Peyer's patch (tissue), 4 donors: ENCODE measurements around the gene PIP5KL1. TPM values are rescaled to one million over a fixed set of nuclear protein-coding genes. Genes with fewer than 3 reads are reported as not detected.

Experiments used
- DNase-seq, 3 donors: peaks; one replicate each; pipeline ENCODE4 v3.0.0-alpha.2; 2017 to 2019
- H3K27ac ChIP-seq, 4 donors: fragments of 200-600 bp; sonication (generic); one replicate each; pipeline ENCODE4 v1.5.1; 2016 to 2019
- H3K27me3 ChIP-seq, 2 donors: fragments of 200-600 bp; sonication (generic); one replicate each; pipeline ENCODE4 v1.5.1; 2019
- H3K36me3 ChIP-seq, 3 donors: fragments of 200-600 bp; sonication (generic); one replicate each; pipeline ENCODE4 v1.5.1; 2016 to 2019
- H3K4me1 ChIP-seq, 4 donors: fragments of 200-600 bp; sonication (generic); one replicate each; pipeline ENCODE4 v1.5.1; 2016 to 2019
- H3K4me3 ChIP-seq, 4 donors: fragments of 200-600 bp; sonication (generic); 1 replicate in 3 of 4; 2 replicates in 1 of 4; pipeline ENCODE4 v1.5.1; 2016 to 2019; ENCODE audit warnings: mild to moderate bottlenecking in 1 of 4
- H3K9me3 ChIP-seq, 4 donors: fragments of 200-600 bp; sonication (generic); one replicate each; pipeline ENCODE4 v1.5.1; 2016 to 2019; ENCODE audit warnings: mild to moderate bottlenecking in 1 of 4
- POLR2A ChIP-seq, 2 donors: fragments of 450-650 bp; IDR thresholded peaks; one replicate each; pipeline ENCODE4 v1.5.1; 2017; ENCODE audit warnings: antibody characterized with exemption in 2 of 2, mild to moderate bottlenecking in 2 of 2, moderate library complexity in 2 of 2
- total RNA-seq, 4 donors: library from RNA; depleted of rRNA; stranded (reverse); fragments of >200 nt; gene quantifications; one replicate each; pipeline ENCODE4 v1.1.0, GENCODE V29; 2016
- TF ChIP-seq, protein P1 (sequence below), 6 experiments: fragments of 450-650 bp in 4 of 6; fragments of 200-600 bp in 2 of 6; sonication (generic) in 1 of 6; IDR thresholded peaks; one replicate each; pipeline ENCODE4 v1.5.1; 2017 to 2019; ENCODE audit warnings: antibody characterized with exemption in 6 of 6, mild to moderate bottlenecking in 3 of 6, moderate library complexity in 1 of 6

The PIP5KL1 gene
- total RNA-seq, 4 donors from 2014 or later: 2.5 TPM; not detected in 3

- TF ChIP-seq POLR2A (IDR thresholded peaks at IDR 0.05): no peak
- TF ChIP-seq, protein P1, sequence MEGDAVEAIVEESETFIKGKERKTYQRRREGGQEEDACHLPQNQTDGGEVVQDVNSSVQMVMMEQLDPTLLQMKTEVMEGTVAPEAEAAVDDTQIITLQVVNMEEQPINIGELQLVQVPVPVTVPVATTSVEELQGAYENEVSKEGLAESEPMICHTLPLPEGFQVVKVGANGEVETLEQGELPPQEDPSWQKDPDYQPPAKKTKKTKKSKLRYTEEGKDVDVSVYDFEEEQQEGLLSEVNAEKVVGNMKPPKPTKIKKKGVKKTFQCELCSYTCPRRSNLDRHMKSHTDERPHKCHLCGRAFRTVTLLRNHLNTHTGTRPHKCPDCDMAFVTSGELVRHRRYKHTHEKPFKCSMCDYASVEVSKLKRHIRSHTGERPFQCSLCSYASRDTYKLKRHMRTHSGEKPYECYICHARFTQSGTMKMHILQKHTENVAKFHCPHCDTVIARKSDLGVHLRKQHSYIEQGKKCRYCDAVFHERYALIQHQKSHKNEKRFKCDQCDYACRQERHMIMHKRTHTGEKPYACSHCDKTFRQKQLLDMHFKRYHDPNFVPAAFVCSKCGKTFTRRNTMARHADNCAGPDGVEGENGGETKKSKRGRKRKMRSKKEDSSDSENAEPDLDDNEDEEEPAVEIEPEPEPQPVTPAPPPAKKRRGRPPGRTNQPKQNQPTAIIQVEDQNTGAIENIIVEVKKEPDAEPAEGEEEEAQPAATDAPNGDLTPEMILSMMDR (IDR thresholded peaks at IDR 0.05): no peak
- peak in 1 of 3 donors; percentile 54 for DNase-seq
- H3K36me3 ChIP-seq: no peaks in the 10 kb centered on the region
Observed at GRCh38 chr9:127974769-127975261, 44.2 kb upstream of the PIP5KL1 start.

DNA sequence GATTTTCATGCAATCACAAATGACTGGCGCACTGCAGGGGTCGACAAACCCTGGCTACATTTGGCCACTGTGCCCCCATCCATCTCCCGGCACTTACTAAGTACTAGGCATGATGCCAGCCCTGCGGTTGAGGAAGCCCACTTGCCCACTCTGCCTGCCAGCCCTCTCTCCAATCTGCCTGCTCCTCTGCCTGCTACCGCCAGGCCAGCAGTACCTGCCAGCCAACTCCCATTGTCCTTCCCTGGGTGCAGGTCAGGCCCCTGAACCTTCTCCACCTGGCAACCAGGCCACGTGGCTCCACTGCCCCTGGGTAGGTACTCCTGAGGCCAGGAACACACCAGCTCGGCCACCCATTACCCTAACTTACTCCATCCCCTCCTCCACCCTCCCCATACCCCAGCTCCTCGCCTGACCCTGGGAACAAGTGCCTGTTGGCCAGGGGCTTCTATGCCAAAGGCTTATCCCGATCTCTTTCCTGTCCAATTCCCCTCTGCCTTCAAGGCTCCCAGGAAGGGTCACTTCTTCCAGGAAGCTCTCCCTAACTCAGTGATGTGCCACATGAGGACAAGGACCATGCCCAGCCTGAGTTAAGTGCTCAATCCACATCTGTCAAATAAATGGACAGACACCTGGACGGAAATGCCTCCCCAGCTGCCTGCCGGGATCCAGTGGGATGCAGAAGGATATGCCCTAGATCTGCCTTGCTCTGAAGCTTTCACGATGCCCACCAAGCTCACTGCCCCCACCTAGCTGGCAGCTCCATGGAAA, 43.6 kb upstream of the PIP5KL1 start:
- TF ChIP-seq POLR2A (IDR thresholded peaks at IDR 0.05): no peak
- TF ChIP-seq, protein P1 (IDR thresholded peaks at IDR 0.05): no peak
- Histone ChIP-seq H3K4me3 (peak overlapping the region; percentile 2 to 97 (median 63)), H3K4me1 (peaks cover 10 to 90% (median 70%) of the 10 kb centered on the region in 4 donors), H3K36me3 (no peaks in the 10 kb centered on the region), H3K9me3 (no peaks in the 10 kb centered on the region), H3K27ac (peak overlapping the region; percentile 95 to 99 (median 96)), H3K27me3 (no peaks in the 10 kb centered on the region)
- peak in 1 of 3 donors; percentile 55 for DNase-seq

More at GRCh38 chr9:127974769-127975261, 44.2 kb upstream of the PIP5KL1 start:
- Histone ChIP-seq H3K4me1 (peaks cover 6 to 84% (median 64%) of the 10 kb centered on the region in 4 donors), H3K27ac (peak overlapping the region; percentile 95 to 99 (median 96)), H3K4me3 (peak overlapping the region; percentile 2 to 97 (median 63)), H3K9me3 (no peaks in the 10 kb centered on the region), H3K27me3 (no peaks in the 10 kb centered on the region)

- TF ChIP-seq, protein P1 (IDR thresholded peaks at IDR 0.05): peak in 3 of 6 experiments; percentile 39 to 49 (median 41)
- TF ChIP-seq POLR2A (IDR thresholded peaks at IDR 0.05): no peak
- H3K9me3 ChIP-seq: no peaks in the 10 kb centered on the region
- peak overlapping the region; percentile 95 to 99 (median 96) for H3K27ac ChIP-seq
- H3K27me3 ChIP-seq: no peaks in the 10 kb centered on the region
- H3K4me1 ChIP-seq: peaks cover 12 to 98% (median 77%) of the 10 kb centered on the region in 4 donors
- H3K36me3 ChIP-seq: no peaks in the 10 kb centered on the region
- H3K4me3 ChIP-seq: peak overlapping the region in 3 of 4 donors; percentile 35 to 97 (median 91)
- peak in 2 of 3 donors; percentile 75 to 77 for DNase-seq
Observed at GRCh38 chr9:127973169-127974000, 42.8 kb upstream of the PIP5KL1 start.

DNA sequence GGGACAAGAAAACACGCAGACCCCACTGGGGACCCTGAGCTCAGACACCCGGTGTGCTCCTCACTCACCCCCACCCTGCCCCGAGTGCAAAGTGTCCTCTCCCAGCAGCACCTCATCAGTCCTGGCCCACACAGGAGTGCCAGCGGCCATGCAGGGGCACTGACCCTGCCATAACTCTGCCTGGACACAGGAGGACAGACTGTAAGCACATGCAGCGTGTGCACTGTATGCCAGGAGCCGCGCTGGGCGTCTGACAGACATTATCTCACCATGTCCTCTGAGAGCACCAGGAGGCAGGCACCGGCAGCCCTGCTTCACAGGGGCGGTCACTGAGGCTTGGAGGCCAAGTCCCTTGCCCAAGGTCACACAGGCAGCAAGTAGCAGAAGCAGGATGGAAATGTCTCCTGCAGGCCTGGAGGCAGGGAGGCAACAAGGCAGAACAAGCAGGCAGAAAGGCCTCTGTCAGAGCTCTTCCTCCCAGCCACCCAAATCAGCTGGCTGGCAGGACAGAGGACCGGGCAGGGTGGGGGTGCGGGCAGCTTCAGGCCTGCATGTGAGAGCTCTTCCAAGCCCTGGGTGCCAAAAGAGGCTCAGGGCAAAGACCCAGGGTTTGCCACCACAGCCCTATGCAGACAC, 41.8 kb upstream of the PIP5KL1 start:
- Histone ChIP-seq H3K4me1 (peaks cover 19 to 100% (median 82%) of the 10 kb centered on the region in 4 donors), H3K4me3 (peak overlapping the region in 3 of 4 donors; percentile 0 to 97 (median 38)), H3K9me3 (no peaks in the 10 kb centered on the region), H3K27me3 (no peaks in the 10 kb centered on the region), H3K27ac (peak overlapping the region; percentile 95 to 99 (median 96)), H3K36me3 (no peaks in the 10 kb centered on the region)
- TF ChIP-seq, protein P1 (IDR thresholded peaks at IDR 0.05): no peak
- no peak for TF ChIP-seq POLR2A (IDR thresholded peaks at IDR 0.05)
- DNase-seq: peak in 1 of 3 donors; percentile 55
